ENCODE measurements around the gene STK32B.

GRCh38 chr4:5198656-5199541 lies 147.6 kb downstream of the STK32B start:
- TF ChIP-seq, protein P1, sequence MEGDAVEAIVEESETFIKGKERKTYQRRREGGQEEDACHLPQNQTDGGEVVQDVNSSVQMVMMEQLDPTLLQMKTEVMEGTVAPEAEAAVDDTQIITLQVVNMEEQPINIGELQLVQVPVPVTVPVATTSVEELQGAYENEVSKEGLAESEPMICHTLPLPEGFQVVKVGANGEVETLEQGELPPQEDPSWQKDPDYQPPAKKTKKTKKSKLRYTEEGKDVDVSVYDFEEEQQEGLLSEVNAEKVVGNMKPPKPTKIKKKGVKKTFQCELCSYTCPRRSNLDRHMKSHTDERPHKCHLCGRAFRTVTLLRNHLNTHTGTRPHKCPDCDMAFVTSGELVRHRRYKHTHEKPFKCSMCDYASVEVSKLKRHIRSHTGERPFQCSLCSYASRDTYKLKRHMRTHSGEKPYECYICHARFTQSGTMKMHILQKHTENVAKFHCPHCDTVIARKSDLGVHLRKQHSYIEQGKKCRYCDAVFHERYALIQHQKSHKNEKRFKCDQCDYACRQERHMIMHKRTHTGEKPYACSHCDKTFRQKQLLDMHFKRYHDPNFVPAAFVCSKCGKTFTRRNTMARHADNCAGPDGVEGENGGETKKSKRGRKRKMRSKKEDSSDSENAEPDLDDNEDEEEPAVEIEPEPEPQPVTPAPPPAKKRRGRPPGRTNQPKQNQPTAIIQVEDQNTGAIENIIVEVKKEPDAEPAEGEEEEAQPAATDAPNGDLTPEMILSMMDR (IDR thresholded peaks at IDR 0.05) = no peak
- no peak for TF ChIP-seq POLR2A (IDR thresholded peaks at IDR 0.05)
